SK-N-SH (cell line): ENCODE results near the gene LAP3. TPM values are rescaled to one million over a fixed set of nuclear protein-coding genes. Genes with fewer than 3 reads are reported as not detected.

Experiments used
- CTCF ChIA-PET: fragments of 300-600, 350-600 bp; formaldehyde crosslinking; extraction: SDS; loops from one replicate; lab custom pipeline; 2021; lab: Yijun Ruan, JAX
- POLR2A ChIA-PET: fragments of 350-600 bp; sonication (Branson Sonifier 250); formaldehyde crosslinking; extraction: SDS; loops from one replicate; lab custom pipeline; 2020; ENCODE audit warnings: antibody characterized with exemption, inconsistent platforms; lab: Yijun Ruan, JAX
- DNase-seq: peaks from one replicate; pipeline ENCODE4 v3.0.0; 2012
- H2AFZ ChIP-seq: fragments of 200-600 bp; sonication (generic); 2 replicates; pipeline ENCODE4 v1.8.1; 2016; ENCODE audit warnings: antibody characterized with exemption, mild to moderate bottlenecking, low read depth
- H3F3A ChIP-seq: fragments of 200-600 bp; sonication (generic); replicated peaks from 2 replicates; pipeline ENCODE3; 2016; ENCODE audit warnings: antibody characterized with exemption, mild to moderate bottlenecking; ENCODE audit not compliant: insufficient read depth
- H3K27ac ChIP-seq, 2 experiments: fragments of 200-500 bp in 1 of 2; fragments of 200-600 bp in 1 of 2; sonication (Bioruptor generic) in 1 of 2; sonication (generic), shearing (Covaris generic) in 1 of 2; 2 replicates each; pipeline versions ENCODE4 v1.5.1 to v1.6.1; 2014 to 2016; ENCODE audit warnings: low read depth in 2 of 2, inconsistent platforms in 1 of 2, low read length in 1 of 2, mild to moderate bottlenecking in 1 of 2, mixed read lengths in 1 of 2
- H3K27me3 ChIP-seq: fragments of 200-600 bp; sonication (generic), shearing (Covaris generic); 2 replicates; pipeline ENCODE4 v1.6.1; 2016; ENCODE audit warnings: mixed run types; ENCODE audit not compliant: insufficient read depth
- H3K36me3 ChIP-seq, 2 experiments: fragments of 200-500 bp in 1 of 2; fragments of 200-600 bp in 1 of 2; sonication (Bioruptor generic) in 1 of 2; sonication (generic) in 1 of 2; replicated peaks in 1 of 2; 2 replicates each; pipeline versions ENCODE3 to v1.5.1; 2014 to 2016; ENCODE audit warnings: low read length in 1 of 2, mild to moderate bottlenecking in 1 of 2; ENCODE audit not compliant: insufficient read depth in 2 of 2, control insufficient read depth in 1 of 2
- H3K4me1 ChIP-seq, 2 experiments: fragments of 200-500 bp in 1 of 2; fragments of 200-600 bp in 1 of 2; sonication (Bioruptor generic) in 1 of 2; sonication (generic), shearing (Covaris generic) in 1 of 2; 2 replicates each; pipeline versions ENCODE4 v1.5.1 to v1.6.1; 2014 to 2016; ENCODE audit warnings: low read depth in 1 of 2, low read length in 1 of 2, mixed run types in 1 of 2; ENCODE audit not compliant: insufficient read depth in 2 of 2, control insufficient read depth in 1 of 2
- H3K4me2 ChIP-seq: fragments of 200-600 bp; sonication (generic), shearing (Covaris generic); 2 replicates; pipeline ENCODE4 v1.6.1; 2017; ENCODE audit warnings: mixed run types
- H3K4me3 ChIP-seq, 2 experiments: fragments of 200-500 bp in 1 of 2; fragments of 200-600 bp in 1 of 2; sonication (Bioruptor generic) in 1 of 2; sonication (generic), shearing (Covaris generic) in 1 of 2; 2 replicates each; pipeline versions ENCODE4 v1.5.1 to v1.8.1; 2014 to 2016; ENCODE audit warnings: low read depth in 2 of 2, inconsistent platforms in 1 of 2, low read length in 1 of 2, mild to moderate bottlenecking in 1 of 2, mixed read lengths in 1 of 2, moderate library complexity in 1 of 2
- H3K79me2 ChIP-seq: fragments of 200-600 bp; sonication (generic); 2 replicates; pipeline ENCODE4 v1.8.1; 2017; ENCODE audit warnings: mild to moderate bottlenecking; ENCODE audit not compliant: insufficient read depth
- H3K9ac ChIP-seq: fragments of 200-600 bp; sonication (generic); 2 replicates; pipeline ENCODE4 v1.6.1; 2017; ENCODE audit warnings: mixed run types
- H3K9me2 ChIP-seq: fragments of 200-600 bp; sonication (generic); 2 replicates; pipeline ENCODE4 v1.6.1; 2017; ENCODE audit warnings: mixed run types
- H3K9me3 ChIP-seq: fragments of 200-600 bp; sonication (generic); 2 replicates; pipeline ENCODE4 v1.6.1; 2017; ENCODE audit warnings: mixed run types, mild to moderate bottlenecking, moderate library complexity
- H4K20me1 ChIP-seq: fragments of 200-600 bp; sonication (generic); 2 replicates; pipeline ENCODE4 v1.6.1; 2017; ENCODE audit warnings: mild to moderate bottlenecking, mixed run types; ENCODE audit not compliant: insufficient read depth
- CHD2 ChIP-seq: fragments of 150-350 bp; IDR thresholded peaks from 2 replicates; pipeline ENCODE4 v1.6.1; 2018; ENCODE audit warnings: low read length; ENCODE audit not compliant: partially characterized antibody
- ELF1 ChIP-seq: IDR thresholded peaks from 2 replicates; pipeline ENCODE4 v1.4.0; 2012
- EP300 ChIP-seq, 2 experiments: IDR thresholded peaks; 2 replicates each; pipeline versions ENCODE4 v1.4.0 to v1.6.1; 2012; ENCODE audit warnings: borderline replicate concordance in 1 of 2, low read depth in 1 of 2, low read length in 1 of 2
- FOSL2 ChIP-seq: IDR thresholded peaks from 2 replicates; pipeline ENCODE4 v1.4.0; 2012; ENCODE audit warnings: low read depth, mild to moderate bottlenecking, moderate library complexity, borderline replicate concordance
- FOXJ3 ChIP-seq: sonication (generic); formaldehyde crosslinking; IDR thresholded peaks from 2 replicates; pipeline ENCODE4 v1.5.1; 2020; ENCODE audit warnings: mild to moderate bottlenecking, missing genetic modification reagents
- GABPA ChIP-seq: IDR thresholded peaks from 2 replicates; pipeline ENCODE4 v1.4.0; 2012; ENCODE audit warnings: low read depth, mild to moderate bottlenecking
- GATA2 ChIP-seq: sonication (generic); formaldehyde crosslinking; IDR thresholded peaks from 2 replicates; pipeline ENCODE4 v1.5.0; 2020; ENCODE audit warnings: mild to moderate bottlenecking, missing genetic modification reagents
- JUND ChIP-seq: IDR thresholded peaks from 2 replicates; pipeline ENCODE4 v1.4.0; 2012
- MAX ChIP-seq: IDR thresholded peaks from 2 replicates; pipeline ENCODE4 v1.4.0; 2012; ENCODE audit warnings: low read depth
- MEF2A ChIP-seq: IDR thresholded peaks from 2 replicates; pipeline ENCODE4 v1.4.0; 2012; ENCODE audit warnings: low read depth, borderline replicate concordance
- NFIC ChIP-seq: IDR thresholded peaks from 2 replicates; pipeline ENCODE4 v1.4.0; 2012; ENCODE audit warnings: borderline replicate concordance
- NRF1 ChIP-seq: IDR thresholded peaks from 2 replicates; pipeline ENCODE4 v1.6.1; 2012; ENCODE audit warnings: low read depth, mild to moderate bottlenecking, low read length
- PBX3 ChIP-seq: IDR thresholded peaks from 2 replicates; pipeline ENCODE4; 2012
- RFX5 ChIP-seq: IDR thresholded peaks from 2 replicates; pipeline ENCODE4 v1.6.1; 2012; ENCODE audit warnings: mild to moderate bottlenecking, improper control_type of control experiment, low read length
- RXRA ChIP-seq: IDR thresholded peaks from 2 replicates; pipeline ENCODE4 v1.4.0; 2012; ENCODE audit warnings: low read depth, mild to moderate bottlenecking, borderline replicate concordance
- SIN3A ChIP-seq: IDR thresholded peaks from 2 replicates; pipeline ENCODE4 v1.6.1; 2012; ENCODE audit warnings: low read depth, mild to moderate bottlenecking, low read length, moderate library complexity, borderline replicate concordance
- TCF12 ChIP-seq: IDR thresholded peaks from 2 replicates; pipeline ENCODE4 v1.4.0; 2012
- USF2 ChIP-seq: fragments of 150-350 bp; IDR thresholded peaks from 2 replicates; pipeline ENCODE4 v1.6.1; 2017; ENCODE audit warnings: antibody characterized with exemption, low read length, low read depth, borderline replicate concordance
- WGBS: methylation state at CpG from one replicate; pipeline ENCODE4 v1.1.6; 2017; ENCODE audit warnings: low lambda C conversion rate; 5-methylcytosine and 5-hydroxymethylcytosine counted together
- polyA plus RNA-seq, 3 experiments: library from polyadenylated mRNA; depleted of rRNA; stranded (reverse); fragments of >200 nt; gene quantifications; 2 replicates each; pipeline ENCODE4 v1.2.3, GENCODE V29; 2012

The LAP3 gene
- polyA plus RNA-seq, 1 of the 3 experiments (the other 2 are of a cell fraction): 53.2 TPM

GRCh38 chr4:17583276-17583675 is 6.3 kb downstream of the LAP3 start:
- H3K36me3 ChIP-seq: peaks cover 24 to 69% of the 10 kb centered on the region in 2 experiments
- ChIA-PET CTCF (interaction anchor here (0.9 to 1.8 kb wide), 2 partner anchors 34 to 224 kb away, joined by 3 to 7 read pairs; no protein-coding TSS in a partner anchor), POLR2A (no interaction called here)
- H3K4me2 ChIP-seq: no peak overlapping the region
- H3F3A ChIP-seq: peaks cover 2% of the 10 kb centered on the region
- H3K27ac ChIP-seq: no peak overlapping the region
- WGBS: 96% methylated on average over 9 of the region's 9 CpGs
- H3K79me2 ChIP-seq: peaks cover 15% of the 10 kb centered on the region; the same call in 1 of the 2 replicates
- no peaks in the 10 kb centered on the region for H4K20me1 ChIP-seq
- no peak for DNase-seq
- peaks cover 5 to 6% of the 10 kb centered on the region in 2 experiments; a peak in 2 of 4 replicates for H3K4me1 ChIP-seq
- TF ChIP-seq RXRA (no peak), GABPA (no peak), NRF1 (no peak), USF2 (no peak), TCF12 (no peak), SIN3A (no peak), MEF2A (no peak), GATA2 (CRISPR knock-in tag) (no peak), JUND (no peak), PBX3 (no peak), EP300 (IDR thresholded peaks at IDR 0.05; ENCODE audit: borderline replicate concordance in 1 of 2, low read depth in 1 of 2, low read length in 1 of 2) (no peak), FOSL2 (no peak), MAX (no peak), FOXJ3 (no peak)
- H3K27me3 ChIP-seq: no peaks in the 10 kb centered on the region
- H2AFZ ChIP-seq: no peak overlapping the region
- H3K9me2 ChIP-seq: no peaks in the 10 kb centered on the region
- H3K9me3 ChIP-seq: no peaks in the 10 kb centered on the region
- no peak overlapping the region for H3K4me3 ChIP-seq
- no peak overlapping the region for H3K9ac ChIP-seq

- Histone ChIP-seq H3K9ac (no peak overlapping the region), H3K4me1 (no peaks in the 10 kb centered on the region), H3K9me2 (no peaks in the 10 kb centered on the region), H3K9me3 (no peaks in the 10 kb centered on the region), H3K27ac (no peak overlapping the region), H3K4me3 (no peak overlapping the region), H2AFZ (no peak overlapping the region), H3F3A (peaks cover 2% of the 10 kb centered on the region), H3K36me3 (peaks cover 31 to 74% of the 10 kb centered on the region in 2 experiments), H4K20me1 (no peaks in the 10 kb centered on the region), H3K79me2 (peaks cover 8% of the 10 kb centered on the region; the same call in 1 of the 2 replicates), H3K27me3 (no peaks in the 10 kb centered on the region), H3K4me2 (no peak overlapping the region)
- CTCF ChIA-PET: interaction anchor here (0.7 kb wide), 1 partner anchor 35 kb away, joined by 3 read pairs; no protein-coding TSS in a partner anchor
- no peak for DNase-seq
- POLR2A ChIA-PET: no interaction called here
- WGBS: 80% methylated on average over 4 of the region's 4 CpGs
- TF ChIP-seq ELF1 (no peak), RFX5 (no peak), NFIC (no peak), CHD2 (no peak), GATA2 (CRISPR knock-in tag) (no peak)
Observed at GRCh38 chr4:17583941-17584340, 6.9 kb downstream of the LAP3 start.
